HG02610 (cell line): Measurements from ENCODE around the gene AQP11.

Experiments
- ATAC-seq: cut with Tn5 transposase; IDR thresholded peaks from one replicate; pipeline ENCODE4 v1.9.1; 2021; ENCODE audit warnings: mild to moderate bottlenecking, moderate library complexity; ENCODE audit not compliant: unreplicated experiment

The AQP11 gene

GRCh38 chr11:77654770-77655434, 65.1 kb downstream of the AQP11 start:
- no peak for ATAC-seq

- ATAC-seq, result no peak
Observed at GRCh38 chr11:77656362-77656761, 66.6 kb downstream of the AQP11 start.

GRCh38 chr11:77658213-77659013, 68.7 kb downstream of the AQP11 start:
- no peak for ATAC-seq
